Ectodermal cell (in vitro differentiated cells): ENCODE measurements around the gene TGM5.
"Not testable (repeated sequence)": the region's sequence is repeated elsewhere in the genome, so short reads cannot be mapped to it uniquely, and the experiment has no call there.

Experiments used
- H3K27ac ChIP-seq: 2 replicates; pipeline ENCODE4 v1.7.0; 2013; ENCODE audit warnings: mild to moderate bottlenecking, low read depth, low read length; ENCODE audit not compliant: insufficient read depth, poor library complexity, severe bottlenecking
- H3K27me3 ChIP-seq: 2 replicates; pipeline ENCODE4 v1.7.0; 2013; ENCODE audit warnings: mild to moderate bottlenecking, low read length; ENCODE audit not compliant: insufficient read depth, control insufficient read depth, poor library complexity, severe bottlenecking
- H3K36me3 ChIP-seq: one replicate; pipeline ENCODE4 v1.7.0; 2013; ENCODE audit warnings: low read length; ENCODE audit not compliant: control insufficient read depth, insufficient read depth
- H3K4me1 ChIP-seq: one replicate; pipeline ENCODE4 v1.7.0; 2013; ENCODE audit warnings: low read length; ENCODE audit not compliant: control insufficient read depth, insufficient read depth
- H3K4me3 ChIP-seq: 2 replicates; pipeline ENCODE4 v1.7.0; 2013; ENCODE audit warnings: low read depth, low read length, control low read depth; ENCODE audit not compliant: insufficient read depth
- H3K9me3 ChIP-seq: 2 replicates; pipeline ENCODE4 v1.7.0; 2013; ENCODE audit warnings: mild to moderate bottlenecking, low read length, moderate library complexity; ENCODE audit not compliant: control insufficient read depth
- WGBS, 2 experiments: methylation state at CpG; one replicate each; pipeline ENCODE4 v1.1.7; 2013; ENCODE audit warnings: missing lambda C conversion rate in 2 of 2; 5-methylcytosine and 5-hydroxymethylcytosine counted together

The TGM5 gene

GRCh38 chr15:43209059-43209824, 57.5 kb downstream of the TGM5 start:
- Histone ChIP-seq H3K4me1 (no peaks in the 10 kb centered on the region), H3K36me3 (no peaks in the 10 kb centered on the region), H3K4me3 (no peak overlapping the region), H3K27ac (no peak overlapping the region), H3K27me3 (no peaks in the 10 kb centered on the region), H3K9me3 (no peaks in the 10 kb centered on the region)
- 87 to 88% methylated on average over 13 of the region's 13 CpGs for WGBS, 2 experiments

- WGBS, 2 experiments, result 87 to 89% methylated on average over 23 of the region's 23 CpGs
- H3K4me3 ChIP-seq, result no peak overlapping the region
- H3K9me3 ChIP-seq, result no peaks in the 10 kb centered on the region
- H3K36me3 ChIP-seq, result no peaks in the 10 kb centered on the region
- no peaks in the 10 kb centered on the region for H3K4me1 ChIP-seq
- no peaks in the 10 kb centered on the region for H3K27me3 ChIP-seq
- H3K27ac ChIP-seq, result no peak overlapping the region
Observed at GRCh38 chr15:43208052-43209002, 58.4 kb downstream of the TGM5 start.

GRCh38 chr15:43207024-43207423, 59.7 kb downstream of the TGM5 start:
- H3K27me3 ChIP-seq, result no peaks in the 10 kb centered on the region
- no peaks in the 10 kb centered on the region for H3K4me1 ChIP-seq
- H3K4me3 ChIP-seq, result no peak overlapping the region
- H3K9me3 ChIP-seq, result no peaks in the 10 kb centered on the region
- H3K27ac ChIP-seq, result no peak overlapping the region
- 92 to 96% methylated on average over 9 of the region's 9 CpGs for WGBS, 2 experiments
- H3K36me3 ChIP-seq, result no peaks in the 10 kb centered on the region

- 87 to 91% methylated on average over 5 of the region's 5 CpGs for WGBS, 2 experiments
- Histone ChIP-seq H3K4me3 (no peak overlapping the region), H3K36me3 (no peaks in the 10 kb centered on the region), H3K27ac (no peak overlapping the region), H3K4me1 (no peaks in the 10 kb centered on the region), H3K9me3 (no peaks in the 10 kb centered on the region), H3K27me3 (no peaks in the 10 kb centered on the region)
Observed at GRCh38 chr15:43206054-43206453, 60.7 kb downstream of the TGM5 start.

GRCh38 chr15:43204016-43204901, 62.5 kb downstream of the TGM5 start:
- Histone ChIP-seq H3K27me3 (no peaks in the 10 kb centered on the region), H3K4me3 (no peak overlapping the region), H3K36me3 (no peaks in the 10 kb centered on the region), H3K27ac (no peak overlapping the region), H3K4me1 (no peaks in the 10 kb centered on the region), H3K9me3 (no peaks in the 10 kb centered on the region)
- WGBS, 2 experiments, result 53% methylated on average over 8 of the region's 8 CpGs

- H3K36me3 ChIP-seq, result no peaks in the 10 kb centered on the region
- no peaks in the 10 kb centered on the region for H3K4me1 ChIP-seq
- 84 to 86% methylated on average over 3 of the region's 3 CpGs for WGBS, 2 experiments
- no peaks in the 10 kb centered on the region for H3K27me3 ChIP-seq
- H3K4me3 ChIP-seq, result no peak overlapping the region
- no peak overlapping the region for H3K27ac ChIP-seq
- H3K9me3 ChIP-seq, result no peaks in the 10 kb centered on the region
Observed at GRCh38 chr15:43199945-43200488, 66.7 kb downstream of the TGM5 start.

GRCh38 chr15:43198992-43199391, 67.7 kb downstream of the TGM5 start:
- H3K27me3 ChIP-seq, result no peaks in the 10 kb centered on the region
- H3K4me1 ChIP-seq, result no peaks in the 10 kb centered on the region
- H3K4me3 ChIP-seq, result no peak overlapping the region
- 59 to 63% methylated on average over 3 of the region's 3 CpGs for WGBS, 2 experiments
- H3K9me3 ChIP-seq, result no peaks in the 10 kb centered on the region
- no peaks in the 10 kb centered on the region for H3K36me3 ChIP-seq
- H3K27ac ChIP-seq, result no peak overlapping the region

GRCh38 chr15:43198556-43198955, 68.2 kb downstream of the TGM5 start:
- H3K27me3 ChIP-seq, H3K4me1 ChIP-seq, H3K9me3 ChIP-seq, H3K27ac ChIP-seq, H3K4me3 ChIP-seq, H3K36me3 ChIP-seq: not testable (repeated sequence)
- 92 to 97% methylated on average over 4 of the region's 4 CpGs for WGBS, 2 experiments

- H3K27me3 ChIP-seq, H3K9me3 ChIP-seq, H3K27ac ChIP-seq, H3K36me3 ChIP-seq, H3K4me3 ChIP-seq, H3K4me1 ChIP-seq: not testable (repeated sequence)
- WGBS, 2 experiments, result 90 to 95% methylated on average over 3 of the region's 3 CpGs
Observed at GRCh38 chr15:43197773-43198172, 69.0 kb downstream of the TGM5 start.
